Erythroblast (primary cell): ENCODE results near the gene NUP50.

Experiments
- GATA1 ChIP-seq: IDR thresholded peaks from 2 replicates; pipeline ENCODE4 v1.6.1; 2011; ENCODE audit warnings: low read depth, mild to moderate bottlenecking, control low read depth, low read length, moderate library complexity
- POLR2A ChIP-seq: IDR thresholded peaks from 2 replicates; pipeline ENCODE4 v1.6.1; 2011; ENCODE audit warnings: mild to moderate bottlenecking, low read length

DNA sequence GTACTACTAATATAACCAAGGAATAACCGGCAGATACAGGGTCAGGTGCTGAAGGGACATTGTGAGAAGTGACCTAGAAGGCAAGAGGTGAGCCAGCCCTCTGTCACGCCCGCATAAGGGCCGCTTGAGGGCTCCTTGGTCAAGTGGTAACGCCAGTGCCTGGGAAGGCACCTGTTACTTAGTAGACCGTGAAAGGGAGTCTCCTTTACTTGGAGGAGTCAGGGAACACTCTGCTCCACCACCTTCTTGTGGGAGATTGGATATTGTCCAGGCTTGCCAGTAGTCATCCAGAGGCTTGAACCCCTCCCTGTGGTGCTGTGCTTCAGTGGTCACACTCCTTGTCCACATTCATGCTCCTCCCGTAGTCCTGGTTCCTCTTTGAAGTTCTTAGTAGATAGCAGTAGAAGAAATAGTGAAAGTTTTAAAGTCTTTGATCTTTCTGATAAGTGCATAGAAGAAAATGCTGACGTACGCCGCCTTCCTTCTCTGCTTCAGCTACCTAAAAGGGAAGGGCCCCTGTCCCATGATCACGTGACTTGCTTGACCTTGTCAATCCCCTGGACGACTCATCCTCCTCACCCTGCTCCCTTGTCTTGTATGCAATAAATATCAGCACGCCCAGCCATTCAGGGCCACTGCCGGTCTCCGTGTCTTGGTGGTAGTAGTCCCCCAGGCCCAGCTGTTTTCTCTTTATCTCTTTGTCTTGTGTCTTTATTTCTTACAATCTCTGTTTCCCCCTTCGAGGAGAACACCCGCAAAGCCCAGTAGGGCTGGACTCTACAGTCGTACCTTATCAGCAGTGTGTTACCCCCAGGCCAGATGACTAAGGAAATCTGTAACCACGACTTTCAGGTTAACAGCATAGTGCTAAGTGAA is 6.1 kb downstream of the NUP50 start:
- no peak for TF ChIP-seq POLR2A
- TF ChIP-seq GATA1: no peak
